GM12873 (cell line): ENCODE results near the gene LPCAT1.

ENCODE experiments used
- CTCF ChIP-seq: IDR thresholded peaks from 2 replicates; pipeline ENCODE4 v1.5.1; 2012; ENCODE audit warnings: low read depth, mild to moderate bottlenecking, moderate library complexity, low read length, control low read depth; ENCODE audit not compliant: insufficient read depth; ENCODE audit errors: missing control alignments

LPCAT1 gene

GRCh38 chr5:1540166-1540565 is 16.4 kb upstream of the LPCAT1 start:
- TF ChIP-seq CTCF = no peak

DNA sequence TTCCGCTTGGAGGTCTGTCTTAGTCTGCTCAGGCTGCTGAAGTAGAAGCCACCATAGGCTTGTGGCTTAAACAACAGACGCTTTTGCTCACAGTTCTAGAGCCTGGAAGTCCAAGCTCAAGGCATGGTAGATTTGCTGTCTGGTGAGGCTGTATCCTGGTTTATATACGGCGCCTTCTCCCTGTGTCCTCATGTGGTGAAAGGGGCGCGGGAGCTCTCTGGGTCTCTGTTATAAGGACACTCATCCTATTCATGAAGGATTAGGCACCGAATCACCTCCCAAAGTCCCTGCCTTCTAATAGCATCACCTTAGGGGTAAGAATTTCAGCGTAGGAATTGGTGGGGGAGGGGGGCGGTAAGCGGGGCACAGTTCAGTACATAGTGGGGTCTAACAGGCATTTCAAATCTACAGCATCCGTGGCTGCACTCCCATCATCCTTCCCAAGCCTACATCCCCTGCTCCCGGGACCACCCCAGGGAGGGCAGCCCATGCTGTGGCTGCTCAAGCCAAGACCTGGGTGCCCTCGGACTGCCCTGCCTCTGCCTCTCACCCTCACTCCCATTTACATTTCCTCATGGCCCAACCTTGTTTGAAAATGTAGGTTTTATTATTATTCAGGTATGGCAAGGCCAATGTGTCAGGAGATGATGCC is 15.1 kb upstream of the LPCAT1 start:
- TF ChIP-seq CTCF = no peak

DNA sequence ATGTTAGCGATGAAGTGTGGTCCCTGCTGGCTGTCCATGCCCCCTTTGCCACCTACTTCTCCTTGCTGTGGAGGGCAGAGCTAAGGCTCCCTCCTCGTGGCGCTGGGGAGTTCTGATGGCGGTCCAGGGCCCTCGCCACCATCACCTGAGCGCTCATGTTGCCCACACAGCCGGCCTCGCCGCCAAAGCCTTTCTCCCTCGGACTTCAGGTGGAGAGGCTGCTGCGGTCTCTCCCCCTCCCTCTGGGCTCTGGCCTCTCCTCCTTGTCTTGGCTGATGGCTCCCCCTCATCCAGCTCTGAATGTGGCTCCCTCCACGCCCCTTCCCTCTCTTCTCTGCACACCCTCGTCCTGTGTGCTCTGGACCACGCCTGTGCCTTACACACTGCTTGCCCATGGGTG is 14.5 kb upstream of the LPCAT1 start:
- TF ChIP-seq CTCF = no peak

DNA sequence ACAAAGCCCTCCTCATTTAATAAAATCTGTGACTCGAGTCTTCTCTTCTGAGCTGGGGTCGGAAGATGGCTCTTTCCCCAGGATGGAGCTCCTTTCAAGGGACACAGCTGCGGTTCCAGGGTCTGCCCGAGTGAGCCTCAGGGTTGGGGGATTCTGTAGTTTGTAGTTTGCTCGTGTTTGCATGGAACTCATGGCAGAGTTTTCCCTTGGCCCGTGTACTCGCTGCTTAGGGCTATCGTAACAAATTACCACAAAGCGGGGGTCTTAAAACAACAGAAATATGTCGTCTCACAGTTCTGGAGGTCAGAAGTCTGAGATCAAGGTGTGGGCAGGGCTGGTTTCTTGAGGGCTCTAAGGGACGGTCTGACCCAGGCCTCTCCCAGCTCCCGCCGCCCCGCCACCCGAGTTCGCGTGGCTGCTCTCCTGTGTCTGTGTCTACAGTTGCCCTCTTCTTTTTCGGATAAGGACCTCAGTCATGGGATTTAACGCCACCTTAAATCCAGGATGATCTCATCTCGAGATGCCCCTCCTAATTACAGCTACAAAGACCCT is 13.9 kb upstream of the LPCAT1 start:
- no peak for TF ChIP-seq CTCF

DNA sequence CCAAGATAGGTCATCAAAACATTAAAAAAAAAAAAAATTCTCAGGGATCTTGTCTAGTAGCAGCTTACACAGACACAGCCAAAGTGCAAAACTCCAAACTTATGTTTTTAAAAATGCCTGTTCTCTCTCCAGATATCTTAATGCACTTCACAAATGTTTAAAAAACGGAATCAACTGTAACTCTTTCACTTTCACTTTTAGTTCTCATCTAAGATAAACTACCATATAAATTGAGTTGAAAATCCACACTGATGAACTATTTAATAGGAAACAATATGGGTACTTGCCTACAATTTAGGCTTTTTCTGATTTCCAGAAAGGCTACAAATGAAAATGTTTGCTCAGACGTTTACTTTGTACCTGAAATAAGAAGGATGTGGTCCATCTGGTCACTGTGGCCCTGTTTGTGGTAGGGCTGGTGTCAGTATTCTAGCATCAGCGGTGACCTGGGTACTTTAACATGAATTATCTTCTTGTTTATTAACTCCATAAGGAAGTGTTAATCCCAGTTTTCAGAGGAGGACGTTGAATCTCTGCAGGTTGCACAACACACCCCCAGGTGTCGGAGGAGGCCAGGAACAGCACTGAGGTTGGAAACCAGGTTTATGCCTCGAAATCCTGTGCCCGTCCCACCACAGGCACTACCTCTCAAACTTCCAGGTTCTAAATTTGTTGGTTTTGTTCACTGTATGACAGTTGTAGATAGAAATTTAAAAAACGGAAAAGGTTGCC is 13.3 kb upstream of the LPCAT1 start:
- no peak for TF ChIP-seq CTCF

DNA sequence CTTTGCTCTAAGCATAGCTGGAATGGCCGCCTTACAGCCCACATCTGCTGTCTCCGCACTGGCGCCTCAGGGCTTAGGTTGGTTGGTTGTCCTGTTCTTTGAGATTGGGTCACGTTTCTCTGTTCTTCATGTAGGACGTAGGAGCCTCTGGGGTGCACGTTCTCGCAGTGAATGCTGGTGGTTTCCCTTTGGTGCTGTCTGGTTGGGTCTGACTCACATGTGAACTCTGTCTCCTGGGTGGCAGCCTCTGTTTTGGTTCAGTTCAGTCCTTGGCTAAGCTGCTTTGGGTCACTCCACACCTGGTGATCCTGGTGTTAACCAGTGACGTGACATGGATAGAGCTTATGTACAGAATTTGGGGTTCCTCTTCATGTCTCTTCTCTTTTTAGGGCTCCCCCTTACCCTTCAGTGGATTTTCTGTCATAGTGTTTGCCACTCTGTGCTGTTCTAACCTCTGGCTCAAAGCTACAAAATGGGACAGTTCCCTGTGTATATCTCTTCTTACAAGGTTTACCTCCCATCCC is 12.6 kb upstream of the LPCAT1 start:
- no peak for TF ChIP-seq CTCF

- no peak for TF ChIP-seq CTCF
Measured at GRCh38 chr5:1535646-1536045, 11.9 kb upstream of the LPCAT1 start.
